NCI-H748 treated with DMSO at 0.1 percent for 48 hours (cell line): ENCODE results near the gene SSBP1.
A peak's percentile ranks its signal among the peaks of the same experiment; 100 is the strongest.
"Not testable (repeated sequence)": the region's sequence is repeated elsewhere in the genome, so short reads cannot be mapped to it uniquely, and the experiment has no call there.

Source experiments
- DNase-seq: peaks from one replicate; lab custom pipeline; 2025; lab: John Stamatoyannopoulos, UW

Gene SSBP1

DNA sequence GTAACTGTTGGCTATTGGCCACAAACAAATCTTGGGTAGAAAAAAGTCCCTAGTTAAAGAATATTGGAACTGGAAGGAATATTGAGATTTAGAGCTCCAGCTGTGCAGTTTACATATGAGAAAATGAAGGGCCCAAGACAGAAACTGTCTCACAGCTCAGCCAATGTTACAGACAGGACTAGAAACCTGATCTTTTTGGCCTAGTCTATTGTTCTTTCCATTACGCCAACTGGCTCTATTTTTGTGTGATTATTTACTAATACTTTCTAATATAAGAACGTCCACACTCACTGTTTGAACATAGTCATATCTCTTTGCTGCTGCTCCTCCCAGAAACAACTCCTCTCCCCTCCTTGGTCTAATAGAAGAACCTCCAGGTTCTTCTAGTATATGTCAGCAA lies 28.8 kb upstream of the SSBP1 start:
- peak; percentile 45 for DNase-seq

DNA sequence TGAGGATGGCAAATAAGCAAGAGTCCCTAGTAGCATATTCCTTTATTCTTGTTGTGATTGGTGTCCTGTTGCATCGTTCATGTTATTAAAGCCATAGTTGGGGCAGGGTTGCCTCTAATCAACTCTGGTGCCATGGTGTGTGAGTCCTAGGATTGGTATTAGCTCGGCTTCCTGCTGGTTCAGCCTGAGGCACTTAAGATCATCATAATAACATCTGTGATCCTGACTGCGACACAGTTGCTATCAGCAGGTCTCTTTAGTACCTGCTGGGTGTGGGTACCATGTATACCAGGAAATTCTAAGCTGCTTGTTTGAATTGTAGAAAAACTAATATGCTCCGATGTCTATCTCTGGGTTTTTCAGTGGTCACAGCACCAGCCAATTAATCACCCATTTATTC lies 28.4 kb upstream of the SSBP1 start:
- peak; percentile 49 for DNase-seq

DNA sequence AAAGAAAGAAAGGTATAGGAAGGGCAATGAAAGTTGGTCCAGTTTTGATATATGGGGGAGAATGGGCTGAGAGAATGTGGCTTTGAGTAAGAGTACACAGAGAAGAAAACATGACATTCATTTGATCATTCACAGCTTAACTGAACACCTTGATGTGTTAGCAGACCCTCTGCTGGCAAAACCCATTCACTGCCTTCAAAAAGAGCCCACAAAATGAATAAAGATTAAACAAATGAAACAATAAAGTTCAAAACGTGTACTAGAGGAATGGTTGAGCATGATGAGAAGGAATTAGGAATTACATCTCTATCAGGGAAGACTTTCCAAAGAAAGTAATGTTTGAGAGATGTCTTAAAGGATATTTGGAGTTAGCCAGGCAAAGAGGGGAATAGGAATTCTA lies 27.9 kb upstream of the SSBP1 start:
- DNase-seq = no peak

DNA sequence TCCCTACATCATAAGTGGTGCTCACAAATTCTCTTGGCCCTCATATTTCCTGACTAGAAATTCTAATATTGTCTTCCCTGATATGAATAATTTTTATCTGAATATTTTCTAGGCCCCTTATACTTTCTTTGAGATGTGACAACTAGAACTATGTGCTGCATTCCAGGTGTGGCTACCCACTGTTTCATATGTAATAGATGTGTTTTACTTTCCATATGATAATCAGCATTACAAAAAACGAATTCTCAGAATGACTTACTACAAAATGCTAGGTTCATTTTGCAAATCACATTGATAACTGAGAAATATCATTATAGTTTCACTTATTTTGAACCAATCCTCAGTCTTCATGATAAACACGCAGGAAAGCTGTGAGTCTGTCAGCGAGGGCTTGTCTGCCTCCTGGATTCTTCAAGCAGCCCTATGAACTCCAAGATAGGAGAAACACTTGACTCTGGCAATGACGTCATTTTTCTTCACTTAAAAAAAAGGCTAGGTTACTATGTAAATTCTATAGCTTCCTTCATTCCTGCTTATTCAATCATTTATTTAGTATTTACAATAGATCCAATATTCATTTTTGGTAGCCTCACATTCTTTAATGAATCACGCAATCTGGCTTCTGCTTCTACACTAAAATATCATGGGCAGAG lies 25.4 kb upstream of the SSBP1 start:
- DNase-seq = no peak

DNA sequence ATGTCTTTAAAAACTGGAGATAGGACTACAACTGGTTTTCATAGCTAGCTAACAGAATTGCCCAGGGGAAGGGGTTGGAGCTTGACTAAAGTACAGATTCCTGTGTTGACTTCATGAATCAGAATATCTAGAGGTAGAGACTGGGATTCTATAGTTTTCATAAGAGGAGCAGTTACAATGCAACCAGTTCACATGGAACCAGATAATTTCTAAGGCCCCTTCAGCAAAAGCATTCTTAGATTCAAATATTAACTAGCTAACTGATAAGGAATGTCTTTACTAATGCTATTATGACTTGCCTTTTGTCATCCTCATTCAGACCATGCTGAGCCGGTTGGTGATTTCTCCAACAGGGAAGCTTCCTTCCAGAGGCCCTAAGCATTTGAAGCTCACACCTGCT lies 24.3 kb upstream of the SSBP1 start:
- DNase-seq = no peak

DNA sequence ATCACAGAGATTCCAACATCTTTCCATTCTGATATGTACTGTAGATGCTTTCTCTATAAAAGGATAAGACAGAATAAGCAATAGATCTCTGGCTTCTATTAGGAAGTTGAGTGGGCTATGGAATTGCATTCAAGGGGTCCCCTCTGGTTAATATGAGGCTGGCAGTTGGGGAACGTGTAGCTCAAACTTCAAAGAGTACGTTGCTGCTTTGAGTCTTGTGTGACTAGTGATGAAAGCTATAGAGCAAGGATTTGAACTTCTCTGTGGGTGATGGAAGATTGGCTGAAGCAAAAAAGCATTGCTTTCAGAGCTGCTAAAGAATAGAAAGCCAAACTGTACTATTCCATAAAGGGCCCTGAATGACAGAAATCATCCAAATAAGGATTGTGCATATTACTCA lies 23.6 kb upstream of the SSBP1 start:
- no peak for DNase-seq

DNA sequence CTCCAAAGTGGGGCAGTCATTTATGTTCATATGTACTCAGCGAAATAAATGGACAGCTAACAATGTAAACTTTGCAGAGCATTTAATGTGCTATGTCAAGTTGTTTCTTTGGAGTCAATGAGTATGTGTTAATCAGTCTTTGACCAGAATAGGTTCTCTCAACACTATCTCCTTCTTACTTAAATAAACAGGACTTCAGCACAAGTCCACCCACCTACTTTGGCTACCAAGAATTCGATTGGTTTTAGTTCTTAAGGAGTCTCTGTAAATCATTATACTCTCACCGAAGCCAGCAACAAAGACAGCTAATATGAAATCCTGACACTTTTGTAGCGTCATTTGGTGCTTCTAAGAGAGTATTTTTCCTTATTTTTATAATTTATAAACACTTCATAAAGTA lies 23.1 kb upstream of the SSBP1 start:
- no peak for DNase-seq

DNA sequence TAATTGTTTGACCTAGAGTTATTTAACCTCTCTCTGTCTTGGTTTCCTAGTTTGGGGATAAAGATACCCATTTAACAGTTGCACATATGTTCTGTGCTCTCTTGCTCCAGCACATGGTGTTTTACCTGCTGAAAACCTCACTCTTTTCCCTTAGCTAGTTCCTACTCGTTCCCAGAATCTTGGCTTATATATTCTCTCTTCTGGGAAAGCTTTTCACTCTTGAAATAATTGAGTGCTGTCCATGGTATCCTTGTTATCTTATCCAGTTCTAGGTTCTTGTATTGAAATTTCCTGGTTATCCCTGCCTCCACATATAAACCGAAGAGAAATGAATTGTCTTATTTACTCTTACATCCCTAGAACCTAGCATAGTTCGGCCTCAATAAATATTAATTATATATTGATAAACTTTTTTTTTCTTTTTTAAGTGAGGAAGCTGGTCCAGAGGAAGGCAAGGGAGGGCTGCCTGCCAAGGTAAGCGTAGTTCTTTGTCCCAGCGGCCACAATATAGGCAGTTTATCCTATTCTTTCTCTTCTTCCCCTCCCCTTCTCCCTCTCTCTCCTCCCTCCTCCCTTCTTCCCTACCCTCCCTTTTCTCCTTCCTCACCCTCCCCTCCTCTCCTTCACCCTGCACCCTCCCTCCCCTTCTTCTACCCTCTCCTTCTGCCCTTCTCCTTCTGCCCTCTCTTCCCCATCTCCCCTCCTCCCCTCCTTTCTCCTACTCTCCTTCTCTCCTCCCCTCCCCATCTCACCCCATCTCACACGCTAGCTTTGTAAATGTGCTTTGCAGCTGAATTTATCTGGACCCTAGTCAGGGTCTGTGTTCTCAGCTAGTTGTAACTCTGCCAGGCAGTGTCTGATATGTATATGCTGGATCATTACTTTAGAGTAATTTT lies 22.1 kb upstream of the SSBP1 start:
- no peak for DNase-seq

DNA sequence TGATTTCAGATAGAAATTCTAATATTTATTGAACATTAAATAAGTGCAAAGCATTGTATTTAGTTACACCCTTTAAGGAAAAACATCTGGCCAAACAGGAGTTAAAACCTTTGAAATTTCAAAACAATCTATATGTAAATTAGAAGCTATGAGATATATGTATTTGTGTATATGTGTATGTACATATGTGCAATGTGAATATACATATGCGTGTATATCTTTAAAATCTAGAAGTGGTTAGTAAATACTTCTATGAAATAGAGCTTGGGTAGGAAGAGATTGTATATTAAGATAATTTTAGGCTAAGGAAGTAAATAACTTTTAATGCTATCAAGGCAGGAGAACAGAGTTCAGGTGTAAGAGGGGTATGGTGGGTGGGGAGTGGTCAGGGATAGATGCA lies 20.7 kb upstream of the SSBP1 start:
- DNase-seq = no peak

DNA sequence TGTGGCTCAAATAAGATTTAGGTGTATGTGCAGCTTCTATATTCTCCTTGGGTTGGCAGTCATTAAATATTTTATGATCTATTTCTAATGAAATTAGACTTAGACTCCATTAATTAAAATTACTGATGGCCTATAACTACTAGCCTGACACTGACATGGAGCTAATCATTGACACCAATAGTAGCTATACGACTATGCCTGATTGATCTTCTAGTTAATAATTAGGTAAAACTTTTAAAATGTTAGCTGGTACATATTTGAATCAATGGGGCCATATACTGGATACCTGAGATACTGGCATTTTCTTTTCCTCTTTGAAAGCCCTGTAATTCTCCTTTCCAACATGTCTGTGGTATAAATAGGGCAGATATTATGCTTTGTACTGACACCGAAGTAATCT lies 15.6 kb upstream of the SSBP1 start:
- DNase-seq = no peak

DNA sequence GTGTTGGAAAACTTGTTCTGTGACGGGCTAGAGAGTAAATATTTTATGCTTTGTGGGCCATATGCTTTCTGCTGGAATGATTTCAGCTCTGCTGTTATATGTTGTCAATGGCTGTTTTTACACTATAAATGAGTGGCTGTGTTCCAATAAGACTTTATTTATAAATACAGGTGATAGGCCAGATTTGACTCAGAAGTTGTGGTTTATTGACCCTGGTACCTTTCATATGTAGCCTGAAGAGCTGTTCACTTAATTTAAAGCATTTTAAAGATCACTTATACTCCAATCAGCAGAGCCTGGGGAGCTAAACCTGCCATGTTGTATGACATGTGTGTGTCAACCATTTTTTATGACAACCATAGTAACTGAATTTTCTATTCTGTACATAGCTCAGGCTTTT lies 9.1 kb upstream of the SSBP1 start:
- DNase-seq = no peak

DNA sequence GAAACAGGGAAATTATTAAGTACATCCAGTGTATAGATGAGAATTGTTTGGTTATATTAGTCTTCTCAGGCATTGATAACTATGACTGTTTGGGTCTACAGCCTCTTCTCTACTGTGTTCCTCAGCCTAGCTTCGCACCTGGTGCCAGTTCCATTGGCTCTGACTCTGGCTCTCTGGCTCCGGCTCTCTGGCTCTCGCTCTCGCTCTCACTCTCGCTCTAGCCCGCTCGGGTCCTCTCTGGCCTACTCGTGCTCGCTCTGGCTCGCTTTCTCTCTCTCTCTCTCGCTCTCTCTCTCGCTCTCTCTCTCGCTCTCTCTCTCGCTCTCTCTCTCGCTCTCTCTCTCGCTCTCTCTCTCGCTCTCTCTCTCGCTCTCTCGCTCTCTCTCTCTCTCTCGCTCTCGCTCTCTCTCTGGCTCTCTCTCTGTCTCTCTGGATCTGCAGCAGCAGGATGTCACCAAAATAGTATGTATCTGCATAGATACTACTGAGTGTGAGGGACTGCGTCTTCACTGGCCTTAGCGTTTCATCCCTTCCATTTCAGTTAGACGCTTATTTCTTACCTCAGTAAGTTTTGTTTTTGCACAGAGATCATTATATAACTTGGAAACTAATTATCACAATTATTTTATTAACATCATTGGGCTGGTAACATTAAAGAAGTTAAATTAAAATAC lies 6.5 kb upstream of the SSBP1 start:
- no peak for DNase-seq

DNA sequence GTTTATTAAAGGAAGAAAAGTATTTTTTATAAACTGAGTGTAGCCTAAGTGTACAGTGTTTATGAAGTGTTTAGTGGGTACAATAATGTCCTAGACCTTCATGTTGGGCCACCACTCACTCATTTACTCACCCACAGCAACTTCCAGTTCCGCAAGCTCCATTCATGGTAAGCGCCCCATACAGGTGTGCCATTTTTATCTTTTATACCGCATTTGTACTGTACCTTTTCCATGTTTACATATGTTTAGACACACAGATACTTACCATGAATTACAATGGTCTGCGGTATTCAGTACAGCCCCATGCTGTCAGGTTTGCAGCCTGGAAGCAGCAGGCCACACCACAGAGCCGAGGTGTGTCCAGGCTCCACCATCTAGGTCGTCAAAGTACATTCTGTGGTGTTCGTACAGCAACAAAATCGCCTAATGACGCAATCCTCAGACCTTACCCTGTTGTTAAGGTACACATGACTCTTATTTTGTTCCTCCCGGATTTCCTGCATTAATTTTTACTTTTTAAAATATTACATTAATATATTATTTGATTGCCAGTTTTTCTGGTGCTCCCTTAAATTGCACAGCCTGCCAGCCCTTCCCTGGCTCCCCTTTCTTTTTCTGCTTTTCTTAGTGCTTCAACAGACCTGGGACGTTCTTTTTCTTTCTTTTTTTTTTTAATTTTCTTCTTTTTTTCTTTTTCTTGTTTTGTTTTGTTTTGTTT lies 881 bp upstream of the SSBP1 start:
- peak; percentile 13 for DNase-seq

DNA sequence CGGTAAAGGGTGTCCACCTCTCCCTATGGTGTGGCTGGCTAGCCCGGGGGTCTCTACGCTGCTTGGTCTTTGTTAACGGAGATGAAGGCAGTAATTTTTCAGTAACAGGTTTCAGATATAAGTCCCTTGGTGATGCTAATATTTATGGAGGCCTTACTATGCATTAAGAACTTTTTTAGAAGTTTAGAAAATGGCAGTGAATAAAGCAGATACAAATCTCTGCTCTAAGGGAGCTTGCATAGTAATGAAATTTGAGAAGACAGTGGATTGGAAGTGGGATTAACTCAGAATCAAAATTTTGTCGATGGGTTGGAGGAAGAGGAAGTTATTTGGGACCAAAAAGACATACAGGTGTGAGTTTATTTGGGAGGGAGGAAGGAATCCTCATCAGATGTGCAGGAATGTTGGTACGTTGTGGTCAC lies 445 bp downstream of the SSBP1 start:
- no peak for DNase-seq

DNA sequence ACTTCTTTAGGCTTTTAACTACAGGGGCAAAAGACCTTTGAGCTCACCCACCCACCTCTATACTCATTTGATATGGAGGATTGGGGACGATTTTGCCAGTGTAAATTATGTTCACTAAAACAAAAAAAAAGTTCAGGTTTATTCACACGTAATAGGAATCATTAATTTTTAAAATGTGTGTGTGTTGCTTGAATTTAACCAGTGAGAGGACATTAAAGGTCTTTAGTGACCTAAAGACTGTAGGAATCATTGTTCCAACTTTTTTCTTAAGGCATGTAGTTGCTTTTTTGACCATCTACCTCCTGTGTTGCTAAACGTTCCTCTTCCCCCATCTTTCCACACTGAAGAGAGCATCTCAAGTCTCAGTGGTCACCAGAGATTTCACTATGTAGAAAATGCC lies 1.1 kb downstream of the SSBP1 start:
- no peak for DNase-seq

DNA sequence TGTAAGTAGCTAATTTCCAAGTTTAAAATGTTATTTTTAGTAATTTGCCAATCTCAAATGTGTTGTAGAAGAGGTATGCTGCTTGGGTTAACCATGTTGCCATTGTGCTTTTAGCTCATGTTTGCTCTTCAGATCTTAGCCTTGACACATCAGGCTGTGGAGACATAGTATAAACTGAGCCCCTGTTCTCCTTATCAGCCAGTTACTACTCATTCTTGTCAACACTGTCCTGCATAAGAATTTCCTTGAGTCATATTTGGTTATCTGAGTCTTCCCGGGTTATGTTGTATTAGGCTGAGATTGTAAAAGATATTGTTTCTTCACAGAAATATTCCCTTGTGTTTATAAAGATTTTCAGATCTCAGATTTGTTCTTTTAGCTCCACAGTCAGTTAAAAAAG lies 4.1 kb downstream of the SSBP1 start:
- no peak for DNase-seq

DNA sequence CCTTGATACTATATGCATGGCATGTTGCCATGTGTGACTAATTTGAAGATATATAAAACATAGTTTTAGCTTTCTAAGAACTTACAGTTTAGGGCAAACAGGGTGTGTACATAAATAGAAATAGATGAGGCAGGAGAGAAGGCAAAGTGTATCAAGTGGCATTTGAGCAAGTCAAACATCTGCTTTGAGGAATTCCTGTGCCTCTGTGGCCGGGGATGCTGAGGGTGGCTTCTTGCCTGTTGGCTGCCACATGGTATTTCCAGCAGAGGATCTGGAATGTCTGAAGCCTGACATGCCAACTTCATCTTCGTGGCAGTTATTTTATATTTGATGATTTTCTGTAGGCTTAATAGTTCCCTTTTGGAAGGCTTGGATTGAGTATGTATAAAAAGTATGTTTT lies 6.0 kb downstream of the SSBP1 start:
- DNase-seq = no peak

DNA sequence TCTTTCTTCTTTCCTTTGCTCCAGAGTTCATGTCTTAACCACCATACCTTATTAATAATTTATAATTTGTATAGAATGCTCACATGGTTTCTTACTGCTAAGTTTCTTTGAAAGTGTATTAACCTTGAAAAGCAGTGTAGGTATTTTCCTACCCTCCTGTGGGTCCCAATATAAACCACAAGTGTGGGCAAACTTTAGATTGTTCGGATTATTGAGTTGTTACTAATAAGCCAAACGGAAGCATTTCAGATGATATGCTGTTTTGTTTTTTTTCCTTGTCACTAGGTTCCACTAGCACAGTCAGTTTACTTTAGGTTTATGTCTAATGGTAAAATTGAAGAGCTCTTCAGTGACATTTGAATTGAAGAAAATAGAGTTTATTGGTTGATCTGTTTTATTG lies 10.2 kb downstream of the SSBP1 start:
- no peak for DNase-seq

DNA sequence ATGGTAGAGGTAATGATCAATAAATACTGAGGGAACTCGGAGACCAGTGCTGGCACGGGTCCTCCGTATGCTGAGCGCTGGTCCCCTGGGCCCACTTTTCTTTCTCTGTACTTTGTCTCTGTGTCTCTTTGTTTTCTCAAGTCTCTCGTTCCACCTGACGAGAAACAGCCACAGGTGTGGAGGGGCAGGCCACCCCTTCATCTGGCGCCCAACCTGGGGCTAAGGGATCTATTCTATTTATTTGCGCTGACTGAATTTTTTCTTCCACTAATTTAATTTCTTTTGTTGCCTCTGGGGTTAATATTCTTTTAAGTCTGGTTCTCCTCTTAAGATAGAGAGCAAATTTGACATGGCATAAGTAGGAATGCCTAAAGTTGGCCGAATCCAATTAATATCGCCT lies 13.7 kb downstream of the SSBP1 start:
- not testable (repeated sequence) for DNase-seq

DNA sequence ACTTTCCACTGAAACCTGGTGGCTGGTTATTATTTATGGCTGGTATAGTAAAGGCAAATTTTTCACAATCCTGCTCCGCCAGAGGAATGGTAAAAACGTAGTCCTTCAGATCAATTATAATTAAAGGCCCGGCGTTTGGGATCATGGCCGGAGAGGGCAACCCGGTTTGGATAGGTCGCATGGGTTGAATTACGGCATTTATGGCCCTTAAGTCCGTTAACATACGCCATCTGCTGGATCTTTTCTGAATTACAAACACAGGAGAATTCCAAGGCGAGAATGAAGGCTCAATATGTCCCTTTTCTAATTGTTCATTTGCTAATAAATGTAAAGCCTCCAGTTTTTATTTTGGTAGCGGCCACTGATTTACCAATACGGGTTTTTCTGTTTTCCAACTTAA lies 14.5 kb downstream of the SSBP1 start:
- no peak for DNase-seq

DNA sequence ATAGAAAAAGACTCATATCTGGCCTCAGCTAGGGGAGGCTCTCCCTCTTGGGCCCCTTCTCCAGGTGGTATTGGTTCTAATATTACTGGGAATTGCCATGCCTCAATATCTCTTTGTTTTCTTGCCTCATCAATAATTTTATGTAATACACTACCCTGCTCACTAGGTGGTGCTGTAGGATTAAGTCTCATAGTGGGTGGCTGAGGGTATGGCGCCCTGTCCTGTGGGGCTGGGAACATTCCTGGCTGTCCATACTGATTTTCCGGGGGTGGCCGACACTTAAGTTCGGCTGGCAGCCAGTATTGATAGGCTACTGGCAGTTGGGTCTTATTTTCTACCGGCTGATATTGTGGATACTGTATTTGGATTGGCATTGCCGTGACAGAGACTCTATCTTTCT lies 16.8 kb downstream of the SSBP1 start:
- peak; percentile 10 for DNase-seq

DNA sequence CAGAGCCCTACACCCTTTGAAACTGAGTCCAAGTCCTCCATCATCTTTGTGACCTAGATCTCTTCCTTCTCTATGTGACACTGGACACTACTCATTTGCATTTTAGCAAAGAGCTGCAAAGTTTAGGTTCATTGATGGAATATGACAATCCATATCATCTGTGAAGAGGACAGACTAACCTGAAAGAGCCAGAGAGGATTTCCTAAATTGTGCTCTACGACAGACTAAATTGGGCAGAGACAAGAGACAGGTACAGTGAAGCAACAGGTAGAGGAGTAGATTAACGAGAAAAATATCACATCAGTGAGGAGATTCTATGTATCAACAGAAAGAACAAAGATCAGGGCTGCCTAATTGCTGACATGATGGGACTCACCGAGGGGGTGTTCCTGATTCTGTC lies 25.6 kb downstream of the SSBP1 start, which contains the start of gene TAS2R3:
TAS2R3 (plus strand) TSS at position 301 of the 400 bp plus-strand sequence; CDS start at position 363, 62 bp downstream.
- no peak for DNase-seq
